Upper lobe of left lung (tissue), 6 donors: ENCODE measurements around the gene MSI2. TPM values are rescaled to one million over a fixed set of nuclear protein-coding genes. Genes with fewer than 3 reads are reported as not detected.

Experiments used
- ATAC-seq, 2 donors: fragments of 200-7000 bp; cut with Tn5 transposase; one replicate each; pipeline ENCODE4 v1.9.1; 2022; ENCODE audit warnings: mild to moderate bottlenecking in 2 of 2, moderate library complexity in 2 of 2; ENCODE audit not compliant: low FRiP score in 2 of 2
- DNase-seq, 2 donors: peaks; one replicate each; pipeline ENCODE4 v3.0.0-alpha.2; 2019 to 2020
- H3K27ac ChIP-seq, 4 donors: fragments of 200-600 bp; sonication (generic); one replicate each; pipeline ENCODE4 v1.5.1; 2016 to 2019
- H3K27me3 ChIP-seq, 4 donors: fragments of 200-600 bp; sonication (generic); one replicate each; pipeline ENCODE4 v1.5.1; 2017 to 2019
- H3K36me3 ChIP-seq, 4 donors: fragments of 200-600 bp; sonication (generic); one replicate each; pipeline ENCODE4 v1.5.1; 2016 to 2019
- H3K4me1 ChIP-seq, 4 donors: fragments of 200-600 bp; sonication (generic); one replicate each; pipeline ENCODE4 v1.5.1; 2018 to 2019
- H3K4me3 ChIP-seq, 4 donors: fragments of 200-600 bp; sonication (generic); one replicate each; pipeline ENCODE4 v1.5.1; 2017 to 2019; ENCODE audit warnings: mild to moderate bottlenecking in 2 of 4, moderate library complexity in 1 of 4
- H3K9me3 ChIP-seq, 4 donors: fragments of 200-600 bp; sonication (generic); one replicate each; pipeline ENCODE4 v1.5.1; 2018 to 2019
- EP300 ChIP-seq, 4 donors: sonication (generic); formaldehyde crosslinking; IDR thresholded peaks; one replicate each; pipeline ENCODE4 v1.5.1; 2017; ENCODE audit warnings: antibody characterized with exemption in 4 of 4, control low read depth in 2 of 4
- POLR2A ChIP-seq, 4 donors: fragments of 450-650 bp; IDR thresholded peaks; one replicate each; pipeline ENCODE4 v1.5.1; 2016 to 2017; ENCODE audit warnings: antibody characterized with exemption in 4 of 4, mild to moderate bottlenecking in 2 of 4
- POLR2AphosphoS5 ChIP-seq, 2 donors: sonication (generic); formaldehyde crosslinking; IDR thresholded peaks; one replicate each; pipeline ENCODE4 v1.5.1; 2017; ENCODE audit warnings: antibody characterized with exemption in 2 of 2
- WGBS, 2 donors: methylation state at CpG; one replicate each; pipeline ENCODE4 v1.1.5; 2017 to 2018; 5-methylcytosine and 5-hydroxymethylcytosine counted together
- total RNA-seq, 6 donors: library from RNA; depleted of rRNA in 4 of 6; stranded (reverse); fragments of >200 nt in 4 of 6; gene quantifications; one replicate each; pipeline versions ENCODE4 v1.1.0 to v1.2.1, GENCODE V29; 2016 to 2021
- TF ChIP-seq, protein P1 (sequence below), 6 experiments: fragments of 450-650 bp in 4 of 6; fragments of 200-600 bp in 2 of 6; sonication (generic) in 2 of 6; IDR thresholded peaks; one replicate each; pipeline ENCODE4 v1.5.1; 2016 to 2019; ENCODE audit warnings: antibody characterized with exemption in 6 of 6
- donor health status: DM: no; HTN: no; CAD: no; lungs with moderate emphysema.
- donor health status: DM: no; HTN: yes; CAD: no; lungs with severe emphysema.

MSI2 gene
- total RNA-seq, 6 donors from 2014 or later = 20.1 to 44.0 (median 32.2) TPM

DNA sequence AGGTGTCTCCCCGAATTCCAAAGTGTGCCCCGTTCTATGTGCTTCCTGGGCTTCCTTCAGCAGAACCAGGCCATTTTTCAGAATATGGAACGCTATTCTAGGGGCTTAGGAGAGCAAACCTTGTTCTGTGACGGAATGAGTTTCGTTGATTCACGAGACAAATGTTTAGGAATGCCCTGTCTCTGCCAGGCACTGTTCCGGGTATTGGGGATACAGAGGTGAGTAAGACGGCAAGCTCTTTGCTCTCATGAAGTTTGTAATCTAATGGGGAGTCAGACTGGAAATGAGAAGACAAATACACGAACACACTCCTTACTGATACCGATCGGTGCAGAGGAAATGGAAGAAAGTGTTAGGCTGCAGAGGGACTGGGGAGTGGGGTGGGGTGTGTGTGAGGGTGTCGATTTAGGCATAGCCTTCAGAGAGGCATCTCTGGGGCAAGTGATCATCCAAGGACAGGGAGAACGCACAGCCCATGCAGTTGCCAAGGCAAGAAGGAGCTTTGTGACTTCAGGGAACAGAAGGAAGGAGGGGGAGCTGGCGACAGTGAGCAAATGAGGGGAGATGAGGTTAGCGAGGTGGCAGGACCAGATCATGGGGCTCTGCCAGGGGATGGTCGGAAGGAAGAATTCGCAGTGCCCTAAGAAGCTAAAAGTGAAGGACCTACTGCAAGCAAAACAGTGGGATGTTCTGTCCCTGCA is 189.6 kb downstream of the MSI2 start:
- H3K27me3 ChIP-seq = no peaks in the 10 kb centered on the region
- TF ChIP-seq POLR2A (IDR thresholded peaks at IDR 0.05) (no peak), POLR2AphosphoS5 (IDR thresholded peaks at IDR 0.05) (no peak), EP300 (IDR thresholded peaks at IDR 0.05) (no peak)
- TF ChIP-seq, protein P1, sequence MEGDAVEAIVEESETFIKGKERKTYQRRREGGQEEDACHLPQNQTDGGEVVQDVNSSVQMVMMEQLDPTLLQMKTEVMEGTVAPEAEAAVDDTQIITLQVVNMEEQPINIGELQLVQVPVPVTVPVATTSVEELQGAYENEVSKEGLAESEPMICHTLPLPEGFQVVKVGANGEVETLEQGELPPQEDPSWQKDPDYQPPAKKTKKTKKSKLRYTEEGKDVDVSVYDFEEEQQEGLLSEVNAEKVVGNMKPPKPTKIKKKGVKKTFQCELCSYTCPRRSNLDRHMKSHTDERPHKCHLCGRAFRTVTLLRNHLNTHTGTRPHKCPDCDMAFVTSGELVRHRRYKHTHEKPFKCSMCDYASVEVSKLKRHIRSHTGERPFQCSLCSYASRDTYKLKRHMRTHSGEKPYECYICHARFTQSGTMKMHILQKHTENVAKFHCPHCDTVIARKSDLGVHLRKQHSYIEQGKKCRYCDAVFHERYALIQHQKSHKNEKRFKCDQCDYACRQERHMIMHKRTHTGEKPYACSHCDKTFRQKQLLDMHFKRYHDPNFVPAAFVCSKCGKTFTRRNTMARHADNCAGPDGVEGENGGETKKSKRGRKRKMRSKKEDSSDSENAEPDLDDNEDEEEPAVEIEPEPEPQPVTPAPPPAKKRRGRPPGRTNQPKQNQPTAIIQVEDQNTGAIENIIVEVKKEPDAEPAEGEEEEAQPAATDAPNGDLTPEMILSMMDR (IDR thresholded peaks at IDR 0.05) = no peak
- H3K36me3 ChIP-seq = no peaks in the 10 kb centered on the region
- H3K9me3 ChIP-seq = no peaks in the 10 kb centered on the region
- DNase-seq (no peak), ATAC-seq (no peak)
- H3K27ac ChIP-seq = no peak overlapping the region
- H3K4me1 ChIP-seq = peaks cover 4 to 12% (median 7%) of the 10 kb centered on the region in 4 donors
- H3K4me3 ChIP-seq = no peak overlapping the region
- 66 to 81% methylated on average over 17 of the region's 17 CpGs for WGBS, 2 donors

- Histone ChIP-seq H3K9me3 (no peaks in the 10 kb centered on the region), H3K4me1 (peaks cover 0 to 11% (median 3%) of the 10 kb centered on the region in 4 donors), H3K4me3 (no peak overlapping the region), H3K36me3 (no peaks in the 10 kb centered on the region), H3K27ac (no peak overlapping the region), H3K27me3 (no peaks in the 10 kb centered on the region)
- ATAC-seq (no peak), DNase-seq (no peak)
- no peak for TF ChIP-seq POLR2A (IDR thresholded peaks at IDR 0.05)
- TF ChIP-seq, protein P1 (IDR thresholded peaks at IDR 0.05) = no peak
- WGBS, 2 donors = 91 to 93% methylated on average over 9 to 10 of the region's 10 CpGs
These were observed 191.2 kb downstream of the MSI2 start for GRCh38 chr17:57447357-57447989.

- no peak overlapping the region for H3K4me3 ChIP-seq
- TF ChIP-seq EP300 (IDR thresholded peaks at IDR 0.05) = no peak
- TF ChIP-seq POLR2A (IDR thresholded peaks at IDR 0.05) = no peak
- TF ChIP-seq POLR2AphosphoS5 (IDR thresholded peaks at IDR 0.05) = no peak
- TF ChIP-seq, protein P1 (IDR thresholded peaks at IDR 0.05) = no peak
- ATAC-seq (no peak), DNase-seq (no peak)
- H3K27ac ChIP-seq = no peak overlapping the region
- 67 to 81% methylated on average over 10 of the region's 10 CpGs for WGBS, 2 donors
- H3K36me3 ChIP-seq = no peaks in the 10 kb centered on the region
- H3K4me1 ChIP-seq = peaks cover 0 to 6% (median 0%) of the 10 kb centered on the region in 4 donors
- no peaks in the 10 kb centered on the region for H3K27me3 ChIP-seq
- H3K9me3 ChIP-seq = no peaks in the 10 kb centered on the region
These were observed 191.9 kb downstream of the MSI2 start for GRCh38 chr17:57447990-57448758.

DNA sequence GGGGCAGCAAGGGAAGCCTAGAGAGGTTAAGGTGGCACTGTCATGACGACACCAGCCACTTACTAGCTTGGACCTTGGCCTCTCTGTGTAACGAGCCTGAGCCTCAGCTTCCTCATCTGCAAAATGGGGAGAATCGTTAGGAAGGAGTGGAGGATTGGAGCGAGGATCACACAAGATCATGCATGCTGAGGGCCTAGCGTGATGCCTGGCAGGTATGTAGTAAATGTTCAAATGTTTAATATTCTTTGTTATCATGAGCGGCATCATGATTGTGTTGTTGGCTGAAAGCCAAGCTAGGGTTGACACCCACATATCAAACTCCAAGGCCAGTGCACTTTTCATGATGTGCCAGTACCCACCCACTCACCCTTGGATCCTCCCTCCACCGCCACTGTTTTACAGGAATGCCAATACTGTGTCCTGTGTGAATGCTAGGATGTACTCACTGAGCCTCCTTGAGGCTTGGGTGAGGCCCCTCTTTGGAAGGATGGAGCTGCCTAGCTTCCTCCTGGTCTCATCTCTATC is 192.5 kb downstream of the MSI2 start:
- no peak overlapping the region for H3K27ac ChIP-seq
- ATAC-seq (no peak), DNase-seq (no peak)
- peaks cover 0 to 4% (median 0%) of the 10 kb centered on the region in 4 donors for H3K4me1 ChIP-seq
- TF ChIP-seq EP300 (IDR thresholded peaks at IDR 0.05) (no peak), POLR2AphosphoS5 (IDR thresholded peaks at IDR 0.05) (no peak), POLR2A (IDR thresholded peaks at IDR 0.05) (no peak)
- TF ChIP-seq, protein P1 (IDR thresholded peaks at IDR 0.05) = no peak
- no peaks in the 10 kb centered on the region for H3K9me3 ChIP-seq
- no peaks in the 10 kb centered on the region for H3K36me3 ChIP-seq
- H3K4me3 ChIP-seq = no peak overlapping the region
- WGBS, 2 donors = 91 to 96% methylated on average over 7 of the region's 7 CpGs
- no peaks in the 10 kb centered on the region for H3K27me3 ChIP-seq
